ENCODE results near the gene MXRA8.

DNA sequence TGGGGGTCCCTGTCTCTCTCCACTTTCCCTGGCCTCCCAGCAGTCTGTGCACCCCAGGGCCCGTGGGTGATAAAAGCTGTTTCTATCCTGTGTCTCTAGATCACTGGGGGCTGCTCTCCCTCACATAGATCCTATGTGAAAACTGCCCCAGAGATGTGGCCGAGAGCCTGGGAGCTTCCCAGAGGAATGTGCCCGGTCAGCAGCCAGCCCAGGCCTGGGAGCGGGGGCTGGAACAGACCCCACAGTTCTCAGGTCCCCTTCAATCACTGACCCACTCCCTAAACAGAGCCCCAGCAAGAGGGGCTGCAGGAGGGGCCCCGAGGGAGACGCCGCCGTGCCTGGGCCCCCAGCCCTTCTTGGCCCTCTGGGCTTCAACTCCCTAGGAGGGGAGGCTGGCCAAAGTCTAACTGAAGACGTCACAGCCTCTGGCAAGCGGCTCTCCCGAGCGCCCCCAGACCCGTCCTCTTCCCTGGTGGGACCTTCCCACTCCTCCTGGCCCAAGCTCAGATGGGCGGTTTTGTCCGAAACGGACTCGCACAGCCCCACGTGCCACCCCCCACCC lies 403 bp downstream of the MXRA8 start:
- no peak for TF ChIP-seq POLR2A (IDR thresholded peaks at IDR 0.05; ENCODE audit: low read length)
- no peak for TF ChIP-seq GATA1 (IDR thresholded peaks at IDR 0.05; ENCODE audit: low read depth, low read length)

Data from erythroblast (primary cell).